H1 (cell line): ENCODE results near the gene COL4A4. TPM values are rescaled to one million over a fixed set of nuclear protein-coding genes. Genes with fewer than 3 reads are reported as not detected.

Source experiments
- SIX5 ChIP-seq: IDR thresholded peaks from 2 replicates; pipeline ENCODE4 v1.6.1; 2011; ENCODE audit warnings: mild to moderate bottlenecking, low read depth, low read length
- polyA plus RNA-seq, 7 experiments: library from polyadenylated mRNA; depleted of rRNA in 3 of 7; stranded (reverse) in 5 of 7; unstranded in 2 of 7; fragments of >200 nt in 5 of 7; fragments of 200-250 nt in 2 of 7; gene quantifications; 1 replicate in 5 of 7; 2 replicates in 1 of 7; 4 replicates in 1 of 7; pipeline versions ENCODE4 v1.2.1 to v1.2.3, GENCODE V29; 2011 to 2013; ENCODE audit warnings: missing spikeins in 2 of 7, mixed read lengths in 2 of 7
- total RNA-seq: library from RNA; stranded (reverse); fragmentation: NEBNext Ultra II Directional; extraction: Animal tissue kit (Norgen Biotek cat#: 25700); gene quantifications from 2 replicates; pipeline ENCODE4 v1.2.1, GENCODE V29; 2021

The COL4A4 gene
- total and polyA plus RNA-seq, 2 of the 8 experiments (the other 6 are each of a cell fraction or from before 2014, with no cell fraction given), result 0.33 to 1.7 TPM

DNA sequence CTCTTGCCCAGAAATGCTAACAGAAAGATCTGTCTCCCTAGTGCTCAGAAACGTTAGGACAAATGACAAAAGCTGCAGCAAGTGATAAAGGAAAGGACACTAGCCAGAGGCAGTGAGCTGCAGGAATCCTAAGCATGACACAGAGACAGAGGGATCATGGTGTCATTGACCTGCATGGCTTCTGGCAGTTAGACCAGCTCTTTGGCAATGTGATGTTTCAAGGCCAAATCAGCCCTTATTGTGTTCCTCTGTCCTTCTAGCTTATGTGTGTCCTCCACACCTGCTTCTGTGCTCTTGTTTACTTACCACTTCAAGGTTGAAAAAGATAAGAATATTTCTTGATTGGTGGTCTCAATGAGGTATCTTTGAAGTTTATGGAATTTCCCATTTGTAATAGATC is 207.3 kb downstream of the COL4A4 start (continued):
- no peak for TF ChIP-seq SIX5
